ENCODE measurements around the gene RPA1. TPM values are rescaled to one million over a fixed set of nuclear protein-coding genes. Genes with fewer than 3 reads are reported as not detected.

The RPA1 gene
- polyA plus RNA-seq (2013, experiment 1 of 4), result 167 TPM
- polyA plus RNA-seq (2013, experiment 2 of 4), result 186 TPM
- polyA plus RNA-seq (2013, experiment 3 of 4), result 99.8 TPM
- 107 TPM for polyA plus RNA-seq (2013, experiment 4 of 4)

- WGBS, 2 experiments, result 0% methylated on average over 83 of the region's 83 CpGs
- peak within 1 kb of the TSS; percentile 27 for H3K27ac ChIP-seq (ENCODE audit: insufficient read depth, low read depth, low read length, poor library complexity, severe bottlenecking)
These were observed at the start of gene RPA1, which contains the start of gene SMYD4 for GRCh38 chr17:1829592-1830257. Gene RPA1 (plus strand): TSS chr17:1830005. CDS start chr17:1830094, 89 bp downstream. Gene SMYD4 (minus strand): TSS chr17:1829902. CDS start chr17:1827994, 1,908 bp downstream.

GRCh38 chr17:1782171-1782567 lies 47.6 kb upstream of the RPA1 start:
- H3K36me3 ChIP-seq (ENCODE audit: control insufficient read depth, insufficient read depth, low read length), result peaks cover 45% of the 10 kb centered on the region
- H3K4me3 ChIP-seq (ENCODE audit: insufficient read depth, low read depth, low read length), result no peak overlapping the region
- no peaks in the 10 kb centered on the region for H3K9me3 ChIP-seq (ENCODE audit: control insufficient read depth, low read length)
- no peaks in the 10 kb centered on the region for H3K27me3 ChIP-seq (ENCODE audit: control insufficient read depth, insufficient read depth, low read length, poor library complexity, severe bottlenecking)
- H3K4me1 ChIP-seq (ENCODE audit: control insufficient read depth, insufficient read depth, low read length), result no peaks in the 10 kb centered on the region
- no peak overlapping the region for H3K27ac ChIP-seq (ENCODE audit: insufficient read depth, low read depth, low read length, poor library complexity, severe bottlenecking)
- 94% methylated on average over 6 of the region's 6 CpGs for WGBS, 2 experiments

More at GRCh38 chr17:1829592-1830257, at the start of gene RPA1, which contains the start of gene SMYD4:
- peaks cover 15% of the 10 kb centered on the region for H3K36me3 ChIP-seq (ENCODE audit: control insufficient read depth, insufficient read depth, low read length)
- peaks cover 5% of the 10 kb centered on the region for H3K4me1 ChIP-seq (ENCODE audit: control insufficient read depth, insufficient read depth, low read length)
- H3K27me3 ChIP-seq (ENCODE audit: control insufficient read depth, insufficient read depth, low read length, poor library complexity, severe bottlenecking), result no peaks in the 10 kb centered on the region
- H3K9me3 ChIP-seq (ENCODE audit: control insufficient read depth, low read length), result no peaks in the 10 kb centered on the region
- H3K4me3 ChIP-seq (ENCODE audit: insufficient read depth, low read depth, low read length), result peak within 1 kb of the TSS; percentile 76

- Histone ChIP-seq H3K36me3 (ENCODE audit: control insufficient read depth, insufficient read depth, low read length) (peaks cover 40% of the 10 kb centered on the region), H3K4me3 (ENCODE audit: insufficient read depth, low read depth, low read length) (no peak overlapping the region), H3K9me3 (ENCODE audit: control insufficient read depth, low read length) (no peaks in the 10 kb centered on the region), H3K4me1 (ENCODE audit: control insufficient read depth, insufficient read depth, low read length) (no peaks in the 10 kb centered on the region), H3K27ac (ENCODE audit: insufficient read depth, low read depth, low read length, poor library complexity, severe bottlenecking) (no peak overlapping the region), H3K27me3 (ENCODE audit: control insufficient read depth, insufficient read depth, low read length, poor library complexity, severe bottlenecking) (no peaks in the 10 kb centered on the region)
- 92 to 93% methylated on average over 19 of the region's 19 CpGs for WGBS, 2 experiments
These were observed 46.5 kb upstream of the RPA1 start for GRCh38 chr17:1783271-1783670.

- Histone ChIP-seq H3K4me1 (ENCODE audit: control insufficient read depth, insufficient read depth, low read length) (no peaks in the 10 kb centered on the region), H3K27ac (ENCODE audit: insufficient read depth, low read depth, low read length, poor library complexity, severe bottlenecking) (no peak overlapping the region), H3K27me3 (ENCODE audit: control insufficient read depth, insufficient read depth, low read length, poor library complexity, severe bottlenecking) (no peaks in the 10 kb centered on the region), H3K9me3 (ENCODE audit: control insufficient read depth, low read length) (no peaks in the 10 kb centered on the region), H3K4me3 (ENCODE audit: insufficient read depth, low read depth, low read length) (no peak overlapping the region), H3K36me3 (ENCODE audit: control insufficient read depth, insufficient read depth, low read length) (peaks cover 33% of the 10 kb centered on the region)
- WGBS, 2 experiments, result 85 to 86% methylated on average over 16 of the region's 16 CpGs
These were observed 45.8 kb upstream of the RPA1 start for GRCh38 chr17:1783834-1784611.

- Histone ChIP-seq H3K36me3 (ENCODE audit: control insufficient read depth, insufficient read depth, low read length) (peaks cover 33% of the 10 kb centered on the region), H3K4me1 (ENCODE audit: control insufficient read depth, insufficient read depth, low read length) (no peaks in the 10 kb centered on the region), H3K27ac (ENCODE audit: insufficient read depth, low read depth, low read length, poor library complexity, severe bottlenecking) (no peak overlapping the region)
These were observed 43.9 kb upstream of the RPA1 start for GRCh38 chr17:1785930-1786329.

GRCh38 chr17:1786708-1787107 lies 43.1 kb upstream of the RPA1 start:
- H3K4me3 ChIP-seq (ENCODE audit: insufficient read depth, low read depth, low read length), result no peak overlapping the region
- no peaks in the 10 kb centered on the region for H3K27me3 ChIP-seq (ENCODE audit: control insufficient read depth, insufficient read depth, low read length, poor library complexity, severe bottlenecking)
- H3K4me1 ChIP-seq (ENCODE audit: control insufficient read depth, insufficient read depth, low read length), result no peaks in the 10 kb centered on the region
- 96% methylated on average over 7 of the region's 7 CpGs for WGBS, 2 experiments
- no peak overlapping the region for H3K27ac ChIP-seq (ENCODE audit: insufficient read depth, low read depth, low read length, poor library complexity, severe bottlenecking)
- peaks cover 25% of the 10 kb centered on the region for H3K36me3 ChIP-seq (ENCODE audit: control insufficient read depth, insufficient read depth, low read length)
- no peaks in the 10 kb centered on the region for H3K9me3 ChIP-seq (ENCODE audit: control insufficient read depth, low read length)

More at GRCh38 chr17:1785930-1786329, 43.9 kb upstream of the RPA1 start:
- no peaks in the 10 kb centered on the region for H3K9me3 ChIP-seq (ENCODE audit: control insufficient read depth, low read length)
- H3K27me3 ChIP-seq (ENCODE audit: control insufficient read depth, insufficient read depth, low read length, poor library complexity, severe bottlenecking), result no peaks in the 10 kb centered on the region
- no peak overlapping the region for H3K4me3 ChIP-seq (ENCODE audit: insufficient read depth, low read depth, low read length)
- WGBS, 2 experiments, result 95% methylated on average over 4 of the region's 4 CpGs

- Histone ChIP-seq H3K9me3 (ENCODE audit: control insufficient read depth, low read length) (no peaks in the 10 kb centered on the region), H3K36me3 (ENCODE audit: control insufficient read depth, insufficient read depth, low read length) (peaks cover 22% of the 10 kb centered on the region), H3K27ac (ENCODE audit: insufficient read depth, low read depth, low read length, poor library complexity, severe bottlenecking) (no peak overlapping the region), H3K4me1 (ENCODE audit: control insufficient read depth, insufficient read depth, low read length) (no peaks in the 10 kb centered on the region), H3K4me3 (ENCODE audit: insufficient read depth, low read depth, low read length) (no peak overlapping the region), H3K27me3 (ENCODE audit: control insufficient read depth, insufficient read depth, low read length, poor library complexity, severe bottlenecking) (no peaks in the 10 kb centered on the region)
- WGBS, 2 experiments, result 94 to 95% methylated on average over 16 of the region's 16 CpGs
These were observed 42.4 kb upstream of the RPA1 start for GRCh38 chr17:1787301-1787902.

- no peaks in the 10 kb centered on the region for H3K27me3 ChIP-seq (ENCODE audit: control insufficient read depth, insufficient read depth, low read length, poor library complexity, severe bottlenecking)
- WGBS, 2 experiments, result 57 to 69% methylated on average over 3 to 4 of the region's 5 CpGs
- H3K27ac ChIP-seq (ENCODE audit: insufficient read depth, low read depth, low read length, poor library complexity, severe bottlenecking), result no peak overlapping the region
- no peak overlapping the region for H3K4me3 ChIP-seq (ENCODE audit: insufficient read depth, low read depth, low read length)
- no peaks in the 10 kb centered on the region for H3K9me3 ChIP-seq (ENCODE audit: control insufficient read depth, low read length)
- peaks cover 19% of the 10 kb centered on the region for H3K36me3 ChIP-seq (ENCODE audit: control insufficient read depth, insufficient read depth, low read length)
- H3K4me1 ChIP-seq (ENCODE audit: control insufficient read depth, insufficient read depth, low read length), result no peaks in the 10 kb centered on the region
These were observed 39.9 kb upstream of the RPA1 start for GRCh38 chr17:1789936-1790335.

GRCh38 chr17:1792495-1793446 lies 37.0 kb upstream of the RPA1 start:
- H3K4me1 ChIP-seq (ENCODE audit: control insufficient read depth, insufficient read depth, low read length), result no peaks in the 10 kb centered on the region
- no peak overlapping the region for H3K27ac ChIP-seq (ENCODE audit: insufficient read depth, low read depth, low read length, poor library complexity, severe bottlenecking)
- H3K4me3 ChIP-seq (ENCODE audit: insufficient read depth, low read depth, low read length), result no peak overlapping the region
- WGBS, 2 experiments, result 86% methylated on average over 23 of the region's 23 CpGs
- no peaks in the 10 kb centered on the region for H3K27me3 ChIP-seq (ENCODE audit: control insufficient read depth, insufficient read depth, low read length, poor library complexity, severe bottlenecking)
- H3K36me3 ChIP-seq (ENCODE audit: control insufficient read depth, insufficient read depth, low read length), result peaks cover 6% of the 10 kb centered on the region
- no peaks in the 10 kb centered on the region for H3K9me3 ChIP-seq (ENCODE audit: control insufficient read depth, low read length)

Measured in ectodermal cell (in vitro differentiated cells).